Measurements from ENCODE around the gene NTRK3.

The NTRK3 gene

DNA sequence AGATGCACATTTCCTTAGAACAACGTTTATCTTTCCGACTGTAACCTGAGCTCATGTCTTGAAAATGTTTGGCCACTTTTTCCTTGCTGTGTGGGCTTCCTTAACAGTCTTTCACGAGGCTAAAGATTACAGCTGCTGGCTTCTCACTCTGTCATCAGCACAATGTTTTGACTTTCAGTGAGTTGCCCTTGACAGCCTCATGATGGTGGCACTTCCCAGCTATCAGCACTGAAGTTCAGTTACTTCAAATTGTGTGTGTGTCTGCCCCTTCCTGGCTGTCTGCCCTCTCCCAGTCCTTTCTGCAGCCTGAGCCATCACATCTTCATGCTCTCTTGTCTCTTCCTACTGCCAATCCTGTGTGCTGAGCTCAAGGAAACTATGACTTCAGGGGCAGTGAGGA lies 152.2 kb downstream of the NTRK3 start:
- no peak for DNase-seq (ENCODE audit: extremely low read depth, low read depth)
- no peak overlapping the region for H3K4me3 ChIP-seq (replicated peaks; ENCODE audit: low read depth, low read length)
- TF ChIP-seq, protein P1, sequence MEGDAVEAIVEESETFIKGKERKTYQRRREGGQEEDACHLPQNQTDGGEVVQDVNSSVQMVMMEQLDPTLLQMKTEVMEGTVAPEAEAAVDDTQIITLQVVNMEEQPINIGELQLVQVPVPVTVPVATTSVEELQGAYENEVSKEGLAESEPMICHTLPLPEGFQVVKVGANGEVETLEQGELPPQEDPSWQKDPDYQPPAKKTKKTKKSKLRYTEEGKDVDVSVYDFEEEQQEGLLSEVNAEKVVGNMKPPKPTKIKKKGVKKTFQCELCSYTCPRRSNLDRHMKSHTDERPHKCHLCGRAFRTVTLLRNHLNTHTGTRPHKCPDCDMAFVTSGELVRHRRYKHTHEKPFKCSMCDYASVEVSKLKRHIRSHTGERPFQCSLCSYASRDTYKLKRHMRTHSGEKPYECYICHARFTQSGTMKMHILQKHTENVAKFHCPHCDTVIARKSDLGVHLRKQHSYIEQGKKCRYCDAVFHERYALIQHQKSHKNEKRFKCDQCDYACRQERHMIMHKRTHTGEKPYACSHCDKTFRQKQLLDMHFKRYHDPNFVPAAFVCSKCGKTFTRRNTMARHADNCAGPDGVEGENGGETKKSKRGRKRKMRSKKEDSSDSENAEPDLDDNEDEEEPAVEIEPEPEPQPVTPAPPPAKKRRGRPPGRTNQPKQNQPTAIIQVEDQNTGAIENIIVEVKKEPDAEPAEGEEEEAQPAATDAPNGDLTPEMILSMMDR (IDR thresholded peaks at IDR 0.05; ENCODE audit: low read depth, low read length, missing control alignments): no peak

DNA sequence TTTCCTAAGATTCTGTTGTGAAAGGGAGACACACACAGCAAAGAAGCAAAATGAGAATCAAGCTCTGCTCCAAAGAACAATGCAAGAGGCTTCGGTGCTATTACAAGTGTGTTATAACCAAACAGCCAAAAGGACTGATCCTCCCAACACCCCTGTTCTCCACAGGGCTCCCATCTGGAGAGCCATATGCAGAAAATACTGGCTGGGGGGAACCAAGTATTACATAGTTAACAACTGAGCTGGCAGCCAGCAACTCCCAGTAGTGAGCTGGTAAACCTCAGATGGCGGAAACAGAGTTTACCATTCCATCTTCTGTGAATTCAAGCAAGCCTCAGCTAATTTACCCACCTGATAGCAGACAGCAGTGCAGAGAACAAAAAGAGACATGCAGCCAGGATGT lies 156.4 kb downstream of the NTRK3 start:
- H3K4me3 ChIP-seq (replicated peaks; ENCODE audit: low read depth, low read length): no peak overlapping the region
- DNase-seq (ENCODE audit: extremely low read depth, low read depth): no peak
- TF ChIP-seq, protein P1 (IDR thresholded peaks at IDR 0.05; ENCODE audit: low read depth, low read length, missing control alignments): no peak

GRCh38 chr15:88098361-88098760 lies 158.2 kb downstream of the NTRK3 start:
- TF ChIP-seq, protein P1 (IDR thresholded peaks at IDR 0.05; ENCODE audit: low read depth, low read length, missing control alignments): no peak
- DNase-seq (ENCODE audit: extremely low read depth, low read depth): no peak
- H3K4me3 ChIP-seq (replicated peaks; ENCODE audit: low read depth, low read length): no peak overlapping the region

DNA sequence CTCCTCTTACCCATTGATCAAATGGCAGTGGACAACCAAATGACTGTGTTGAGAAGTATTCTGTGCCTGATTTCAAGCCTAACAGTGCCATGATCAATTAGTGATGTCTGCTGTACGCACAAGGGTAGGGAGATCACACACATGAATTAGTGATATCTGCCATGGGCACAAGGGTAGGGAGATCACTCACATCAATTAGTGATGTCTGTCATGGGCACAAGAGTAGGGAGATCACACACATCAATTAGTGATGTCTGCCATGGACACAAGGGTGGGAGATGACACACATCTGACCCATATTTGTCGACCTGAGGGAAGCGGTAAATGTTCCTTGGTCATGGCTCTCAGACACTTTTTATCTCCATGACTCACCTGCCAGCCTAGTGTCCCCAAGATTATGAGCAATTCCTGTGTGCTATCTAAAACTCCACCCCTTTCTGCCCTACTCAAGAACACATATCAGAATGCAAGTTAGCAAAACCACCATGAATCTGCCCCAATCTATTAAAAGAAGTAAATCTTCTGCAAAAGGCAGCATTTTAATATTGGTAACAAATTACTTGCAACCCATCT lies 165.0 kb downstream of the NTRK3 start:
- TF ChIP-seq, protein P1 (IDR thresholded peaks at IDR 0.05; ENCODE audit: low read depth, low read length, missing control alignments): no peak
- no peak overlapping the region for H3K4me3 ChIP-seq (replicated peaks; ENCODE audit: low read depth, low read length)
- no peak for DNase-seq (ENCODE audit: extremely low read depth, low read depth)

- TF ChIP-seq, protein P1 (IDR thresholded peaks at IDR 0.05; ENCODE audit: low read depth, low read length, missing control alignments): no peak
- DNase-seq (ENCODE audit: extremely low read depth, low read depth): no peak
Observed at GRCh38 chr15:88090481-88091011, 166.0 kb downstream of the NTRK3 start.

GRCh38 chr15:88089731-88090130 lies 166.8 kb downstream of the NTRK3 start:
- H3K4me3 ChIP-seq (replicated peaks; ENCODE audit: low read depth, low read length): no peak overlapping the region
- no peak for DNase-seq (ENCODE audit: extremely low read depth, low read depth)
- TF ChIP-seq, protein P1 (IDR thresholded peaks at IDR 0.05; ENCODE audit: low read depth, low read length, missing control alignments): no peak

More at GRCh38 chr15:88090481-88091011, 166.0 kb downstream of the NTRK3 start:
- no peak overlapping the region for H3K4me3 ChIP-seq (replicated peaks; ENCODE audit: low read depth, low read length)
